Effector memory CD4-positive, alpha-beta T cell (primary cell): Measurements from ENCODE around the gene STK39.

Source experiments
- DNase-seq, 3 donors: peaks; one replicate each; pipeline ENCODE4 v3.0.0-alpha.2; 2020
- H3K27ac ChIP-seq: 2 replicates; pipeline ENCODE4 v1.7.0; 2013; ENCODE audit warnings: mild to moderate bottlenecking, low read length, moderate library complexity; ENCODE audit not compliant: insufficient read depth, poor library complexity, severe bottlenecking
- H3K27me3 ChIP-seq: replicated peaks from 2 replicates; pipeline ENCODE4 v1.7.0; 2013; ENCODE audit warnings: mild to moderate bottlenecking, low read length; ENCODE audit not compliant: insufficient read depth, control insufficient read depth, poor library complexity, severe bottlenecking
- H3K36me3 ChIP-seq: 2 replicates; pipeline ENCODE4 v1.7.0; 2013; ENCODE audit warnings: mild to moderate bottlenecking, low read length, moderate library complexity; ENCODE audit not compliant: control insufficient read depth, insufficient read depth
- H3K4me1 ChIP-seq: 2 replicates; pipeline ENCODE4 v1.7.0; 2013; ENCODE audit warnings: low read length, mild to moderate bottlenecking; ENCODE audit not compliant: control insufficient read depth, insufficient read depth, poor library complexity, severe bottlenecking
- H3K4me3 ChIP-seq: 2 replicates; pipeline ENCODE4 v1.7.0; 2013; ENCODE audit warnings: low read length, low read depth, mild to moderate bottlenecking; ENCODE audit not compliant: insufficient read depth, poor library complexity, severe bottlenecking
- H3K9me3 ChIP-seq: 2 replicates; pipeline ENCODE4 v1.7.0; 2013; ENCODE audit warnings: mild to moderate bottlenecking, low read length, moderate library complexity; ENCODE audit not compliant: control insufficient read depth

Gene STK39

GRCh38 chr2:167966937-167967913, 280.2 kb downstream of the STK39 start:
- Histone ChIP-seq H3K36me3 (peaks cover 12% of the 10 kb centered on the region), H3K9me3 (no peaks in the 10 kb centered on the region), H3K27ac (no peak overlapping the region), H3K4me3 (no peak overlapping the region), H3K27me3 (no peaks in the 10 kb centered on the region), H3K4me1 (no peaks in the 10 kb centered on the region)
- no peak for DNase-seq

- DNase-seq = no peak
These were observed 281.3 kb downstream of the STK39 start for GRCh38 chr2:167965907-167966761.

GRCh38 chr2:167964650-167965413, 282.6 kb downstream of the STK39 start:
- H3K4me3 ChIP-seq = no peak overlapping the region
- H3K27ac ChIP-seq = no peak overlapping the region
- no peaks in the 10 kb centered on the region for H3K27me3 ChIP-seq
- DNase-seq = no peak
- no peaks in the 10 kb centered on the region for H3K4me1 ChIP-seq
- H3K9me3 ChIP-seq = no peaks in the 10 kb centered on the region
- peaks cover 16% of the 10 kb centered on the region for H3K36me3 ChIP-seq

More at GRCh38 chr2:167965907-167966761, 281.3 kb downstream of the STK39 start:
- H3K4me3 ChIP-seq = no peak overlapping the region
- no peaks in the 10 kb centered on the region for H3K9me3 ChIP-seq
- H3K27me3 ChIP-seq = no peaks in the 10 kb centered on the region
- H3K4me1 ChIP-seq = no peaks in the 10 kb centered on the region
- H3K36me3 ChIP-seq = peaks cover 15% of the 10 kb centered on the region
- no peak overlapping the region for H3K27ac ChIP-seq

- Histone ChIP-seq H3K4me1 (no peaks in the 10 kb centered on the region), H3K36me3 (peaks cover 16% of the 10 kb centered on the region), H3K4me3 (no peak overlapping the region), H3K9me3 (no peaks in the 10 kb centered on the region), H3K27me3 (no peaks in the 10 kb centered on the region), H3K27ac (no peak overlapping the region)
- DNase-seq = no peak
These were observed 283.3 kb downstream of the STK39 start for GRCh38 chr2:167963899-167964649.

GRCh38 chr2:167962436-167963226, 284.8 kb downstream of the STK39 start:
- Histone ChIP-seq H3K27ac (no peak overlapping the region), H3K36me3 (peaks cover 16% of the 10 kb centered on the region), H3K9me3 (no peaks in the 10 kb centered on the region), H3K4me3 (no peak overlapping the region), H3K4me1 (no peaks in the 10 kb centered on the region), H3K27me3 (no peaks in the 10 kb centered on the region)
- DNase-seq = no peak

GRCh38 chr2:167961536-167962048, 285.8 kb downstream of the STK39 start:
- Histone ChIP-seq H3K9me3 (no peaks in the 10 kb centered on the region), H3K27me3 (no peaks in the 10 kb centered on the region), H3K4me1 (no peaks in the 10 kb centered on the region), H3K36me3 (peaks cover 16% of the 10 kb centered on the region), H3K4me3 (no peak overlapping the region), H3K27ac (no peak overlapping the region)
- DNase-seq = no peak

GRCh38 chr2:167960089-167960747, 287.2 kb downstream of the STK39 start:
- Histone ChIP-seq H3K4me1 (no peaks in the 10 kb centered on the region), H3K36me3 (peaks cover 16% of the 10 kb centered on the region), H3K4me3 (no peak overlapping the region), H3K27me3 (no peaks in the 10 kb centered on the region), H3K27ac (no peak overlapping the region), H3K9me3 (no peaks in the 10 kb centered on the region)
- no peak for DNase-seq

- no peaks in the 10 kb centered on the region for H3K4me1 ChIP-seq
- no peaks in the 10 kb centered on the region for H3K9me3 ChIP-seq
These were observed 289.7 kb downstream of the STK39 start for GRCh38 chr2:167957662-167958061.

More at GRCh38 chr2:167957662-167958061, 289.7 kb downstream of the STK39 start:
- Histone ChIP-seq H3K27me3 (no peaks in the 10 kb centered on the region), H3K4me3 (no peak overlapping the region), H3K27ac (no peak overlapping the region), H3K36me3 (peaks cover 4% of the 10 kb centered on the region)
- no peak for DNase-seq
